GM18873 (cell line): ENCODE measurements around the gene ELANE.

Experiments used
- ATAC-seq: cut with Tn5 transposase; IDR thresholded peaks from one replicate; pipeline ENCODE4 v1.9.1; 2021; ENCODE audit warnings: mild to moderate bottlenecking, moderate library complexity, moderate number of reproducible peaks; ENCODE audit not compliant: unreplicated experiment, low FRiP score

The ELANE gene

GRCh38 chr19:858868-859843, 7.1 kb downstream of the ELANE start, which contains the start of gene CFD:
Gene CFD, plus strand, starts transcription at chr19:859664. Its CDS starts 26 bp downstream, at chr19:859690.
- no peak for ATAC-seq

DNA sequence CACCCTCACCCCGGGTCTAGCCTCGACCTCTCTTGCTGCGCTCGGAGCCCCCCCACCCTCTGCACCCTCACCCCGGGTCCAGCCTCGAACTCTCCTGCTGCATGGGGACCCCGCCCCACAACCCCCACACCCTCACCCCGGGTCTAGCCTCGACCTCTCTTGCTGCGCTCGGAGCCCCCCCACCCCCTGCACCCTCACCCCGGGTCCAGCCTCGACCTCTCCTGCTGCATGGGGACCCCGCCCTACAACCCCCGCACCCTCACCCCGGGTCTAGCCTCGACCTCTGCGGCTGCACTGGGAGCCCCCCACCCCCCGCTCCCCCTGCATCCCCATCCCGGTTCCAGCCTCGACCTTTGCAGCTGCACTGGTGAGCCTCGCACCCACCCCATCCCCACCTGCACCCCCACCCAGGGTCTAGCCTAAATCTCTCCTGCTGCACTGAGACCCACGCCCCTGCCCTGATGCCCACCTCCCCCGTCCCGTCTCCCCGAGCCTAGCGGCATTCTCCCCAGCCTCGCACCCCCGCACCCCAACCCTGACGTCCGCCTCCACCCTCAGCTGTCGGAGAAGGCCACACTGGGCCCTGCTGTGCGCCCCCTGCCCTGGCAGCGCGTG, 9.1 kb downstream of the ELANE start:
- ATAC-seq, result no peak

- no peak for ATAC-seq
These were observed 9.9 kb downstream of the ELANE start for GRCh38 chr19:861756-862580.

- ATAC-seq, result no peak
These were observed 10.6 kb downstream of the ELANE start for GRCh38 chr19:862581-863314.

- ATAC-seq, result no peak
These were observed 11.2 kb downstream of the ELANE start for GRCh38 chr19:863315-863620.

GRCh38 chr19:866769-867300, 14.7 kb downstream of the ELANE start:
- ATAC-seq, result no peak

GRCh38 chr19:867301-867793, 15.2 kb downstream of the ELANE start:
- no peak for ATAC-seq

- no peak for ATAC-seq
These were observed 15.9 kb downstream of the ELANE start for GRCh38 chr19:867855-868457.

GRCh38 chr19:868458-869244, 16.5 kb downstream of the ELANE start:
- ATAC-seq, result no peak

DNA sequence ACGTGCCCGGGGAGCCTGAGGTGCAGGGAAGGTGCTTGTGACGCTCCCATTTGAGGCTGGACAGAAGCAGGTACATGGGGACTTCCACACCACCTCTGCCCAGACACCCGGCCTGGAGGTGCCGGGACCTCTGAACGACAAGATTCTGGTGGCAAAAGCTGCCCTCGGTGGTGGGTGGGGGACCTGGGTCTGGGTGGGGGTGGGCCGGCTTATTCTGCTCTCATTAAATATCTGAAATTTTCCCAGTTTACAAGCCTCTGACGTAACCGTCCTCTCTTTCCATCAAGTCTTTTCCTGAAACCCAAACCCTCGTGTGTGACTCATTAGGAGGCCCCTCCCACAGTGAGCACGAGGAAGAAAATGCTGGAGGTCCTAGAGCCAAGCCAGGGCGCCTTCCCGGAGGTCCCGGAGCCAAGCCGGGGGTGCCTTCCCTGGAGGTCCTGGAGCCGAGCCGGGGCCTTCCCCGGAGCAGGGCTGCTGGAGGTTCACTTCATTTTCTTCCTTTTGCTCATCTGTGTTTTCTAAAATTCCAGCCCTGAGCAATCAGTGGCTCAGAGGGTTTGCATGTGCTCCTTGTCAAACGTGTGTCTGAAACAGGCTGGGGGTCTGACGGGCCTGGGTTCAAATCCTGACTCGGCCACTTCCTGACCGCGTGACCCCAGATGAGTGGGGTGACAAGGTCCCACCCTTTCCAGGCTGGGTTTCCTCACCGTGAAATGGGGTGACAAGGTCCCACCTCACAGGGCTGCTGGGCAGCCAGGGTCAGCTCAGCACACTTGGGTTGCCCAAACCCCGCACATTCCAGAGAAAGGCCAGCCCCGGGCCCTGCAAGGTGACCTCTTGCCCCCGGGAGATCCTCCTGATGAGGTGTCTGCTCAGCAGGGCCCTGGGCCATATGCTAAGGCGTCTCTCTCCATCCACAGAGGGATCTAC, 17.4 kb downstream of the ELANE start:
- ATAC-seq, result no peak

GRCh38 chr19:870314-870713, 18.2 kb downstream of the ELANE start:
- no peak for ATAC-seq

DNA sequence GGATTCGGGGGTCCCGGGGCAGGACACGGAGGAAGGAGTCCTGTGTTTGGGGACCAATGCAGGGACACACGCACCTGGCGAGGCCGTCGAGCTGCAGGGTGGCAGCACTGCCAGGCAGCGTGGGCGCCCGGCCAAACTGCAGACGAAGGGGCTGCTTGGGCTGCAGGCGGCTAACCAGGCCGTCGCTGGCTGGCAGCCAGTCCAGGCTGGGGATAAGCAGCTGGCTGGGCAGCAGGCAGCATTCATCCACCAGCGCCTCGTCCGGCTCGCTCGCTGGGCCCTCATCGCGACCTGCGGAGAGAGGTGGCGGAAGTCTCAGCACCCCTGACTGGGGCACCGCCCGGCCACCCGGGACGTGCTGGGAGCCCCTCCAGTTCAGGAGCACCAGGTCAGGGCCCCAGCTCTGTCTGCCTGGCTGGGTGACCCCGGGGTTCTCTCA, 18.9 kb downstream of the ELANE start:
- no peak for ATAC-seq

DNA sequence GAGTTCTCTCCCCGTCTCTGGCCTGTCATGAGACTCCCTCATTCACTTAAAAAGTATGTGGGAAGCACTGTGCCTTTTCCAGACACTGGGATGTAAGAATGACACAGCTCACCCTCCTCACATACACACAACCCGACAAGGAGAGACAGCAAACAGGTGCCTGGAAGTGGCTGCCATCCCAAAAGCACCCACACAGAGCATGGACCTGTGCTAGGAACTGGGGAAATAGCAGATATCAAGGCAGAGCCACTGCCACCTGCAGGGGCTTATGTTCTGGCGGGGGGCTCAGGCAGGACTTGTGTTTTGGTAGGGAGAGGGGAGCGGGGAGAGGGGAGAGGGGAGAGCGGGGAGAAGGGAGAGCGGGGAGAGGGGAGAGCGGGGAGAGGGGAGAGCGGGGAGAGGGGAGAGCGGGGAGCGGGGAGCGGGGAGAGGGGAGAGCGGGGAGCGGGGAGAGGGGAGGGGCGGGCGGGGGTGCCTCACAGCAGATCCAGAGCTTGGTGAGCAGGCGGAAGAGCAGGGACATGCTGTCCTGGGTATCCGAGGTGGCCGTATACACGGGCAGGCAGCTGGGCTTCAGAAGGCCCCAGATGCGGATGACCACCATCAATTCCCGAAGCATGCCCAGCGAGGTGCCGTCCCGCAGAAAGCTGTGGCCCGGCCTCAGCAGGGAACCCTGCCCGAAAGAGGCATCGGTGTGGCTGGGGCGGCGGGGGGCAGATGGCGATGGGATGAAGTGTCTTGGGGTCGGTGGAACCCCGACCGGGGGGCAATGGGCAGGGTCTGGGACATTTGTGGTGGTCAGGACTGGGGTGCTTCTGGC, 19.6 kb downstream of the ELANE start:
- ATAC-seq, result no peak

GRCh38 chr19:872266-872951, 20.3 kb downstream of the ELANE start:
- no peak for ATAC-seq

DNA sequence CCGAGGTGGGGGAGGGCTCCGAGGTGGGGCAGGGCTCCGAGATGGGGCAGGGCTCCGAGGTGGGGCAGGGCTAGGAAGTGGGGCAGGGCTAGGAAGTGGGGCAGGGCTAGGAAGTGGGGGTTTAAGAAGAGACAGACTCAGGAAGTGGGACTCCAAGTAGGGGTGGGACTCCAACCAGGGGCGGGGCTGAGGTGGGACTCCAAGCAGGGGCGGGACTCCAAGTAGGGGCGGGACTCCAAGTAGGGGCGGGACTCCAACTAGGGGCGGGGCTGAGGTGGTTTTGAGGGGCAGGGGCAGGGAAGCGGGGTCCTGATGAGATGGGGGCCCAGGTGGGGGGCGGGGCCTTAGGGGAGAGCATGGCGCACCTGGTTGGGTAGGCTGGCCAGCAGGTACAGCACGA, 21.0 kb downstream of the ELANE start:
- ATAC-seq, result no peak

GRCh38 chr19:873561-874041, 21.5 kb downstream of the ELANE start:
- ATAC-seq, result no peak
